Calu3 (cell line): ENCODE measurements around the gene VTA1. TPM values are rescaled to one million over a fixed set of nuclear protein-coding genes. Genes with fewer than 3 reads are reported as not detected.

Experiments
- BruUV-seq: library from RNA; stranded (reverse); fragments of 400-500 nt; replicated peaks from 2 replicates; lab custom pipeline; 2021; lab: Mats Ljungman, UMichigan
- CTCF ChIA-PET: fragments of 300-600 bp; sonication (Branson Sonifier 250); formaldehyde crosslinking; loops from one replicate; lab custom pipeline; 2022; ENCODE audit warnings: antibody characterized with exemption; lab: Charles Lee
- DNase-seq: peaks from one replicate; pipeline ENCODE4 v3.0.0; 2022
- H3K27ac Mint-ChIP-seq: one replicate; pipeline ENCODE4 v1.8.0; 2022; ENCODE audit warnings: mixed read lengths; ENCODE audit not compliant: unreplicated experiment
- H3K27me3 Mint-ChIP-seq: one replicate; pipeline ENCODE4 v1.8.0; 2022; ENCODE audit warnings: mixed read lengths; ENCODE audit not compliant: unreplicated experiment
- H3K36me3 Mint-ChIP-seq: one replicate; pipeline ENCODE4 v1.8.0; 2022; ENCODE audit warnings: mild to moderate bottlenecking, moderate library complexity, mixed read lengths; ENCODE audit not compliant: insufficient read depth, unreplicated experiment
- H3K4me1 Mint-ChIP-seq: one replicate; pipeline ENCODE4 v1.8.0; 2022; ENCODE audit warnings: mild to moderate bottlenecking, low read depth, mixed read lengths; ENCODE audit not compliant: unreplicated experiment
- H3K4me3 Mint-ChIP-seq: one replicate; pipeline ENCODE4 v1.8.0; 2022; ENCODE audit warnings: mild to moderate bottlenecking, low read depth, moderate library complexity, mixed read lengths; ENCODE audit not compliant: unreplicated experiment
- H3K9me3 Mint-ChIP-seq: one replicate; pipeline ENCODE4 v1.8.0; 2022; ENCODE audit warnings: low read depth, mixed read lengths; ENCODE audit not compliant: unreplicated experiment
- CTCF ChIP-seq: fragments of 200-600 bp; IDR thresholded peaks from one replicate; pipeline ENCODE4 v1.8.0; 2022; ENCODE audit warnings: antibody characterized with exemption; ENCODE audit not compliant: unreplicated experiment
- intact Hi-C: fragments of 100-400 bp; cut with micrococcal nuclease; formaldehyde crosslinking; loops from one replicate; pipeline ENCODE4 v1.10.0; 2022; ENCODE audit not compliant: unreplicated experiment
- total RNA-seq: library from RNA; stranded (reverse); gene quantifications from 2 replicates; pipeline ENCODE4 v1.2.3, GENCODE V29; 2022

The VTA1 gene
- total RNA-seq, 1 experiment from 2014 or later: 35.5 TPM

GRCh38 chr6:142162780-142163179 is 15.7 kb downstream of the VTA1 start:
- Mint-ChIP-seq H3K4me3 (no peak overlapping the region), H3K27ac (no peak overlapping the region), H3K4me1 (peaks cover 18% of the 10 kb centered on the region), H3K27me3 (no peaks in the 10 kb centered on the region), H3K36me3 (no peaks in the 10 kb centered on the region), H3K9me3 (no peaks in the 10 kb centered on the region)
- no TSS peak for BruUV-seq
- CTCF ChIA-PET: no interaction called here
- no peak for DNase-seq
- TF ChIP-seq CTCF: no peak
- intact Hi-C loops: no loop called here

- no peaks in the 10 kb centered on the region for H3K9me3 Mint-ChIP-seq
- intact Hi-C loops: no loop called here
- no peak for TF ChIP-seq CTCF
- H3K27ac Mint-ChIP-seq: no peak overlapping the region
- no peaks in the 10 kb centered on the region for H3K36me3 Mint-ChIP-seq
- BruUV-seq: no TSS peak
- no peaks in the 10 kb centered on the region for H3K27me3 Mint-ChIP-seq
- H3K4me1 Mint-ChIP-seq: peaks cover 18% of the 10 kb centered on the region
- CTCF ChIA-PET: no interaction called here
- no peak for DNase-seq
- H3K4me3 Mint-ChIP-seq: no peak overlapping the region
These were observed 18.2 kb downstream of the VTA1 start for GRCh38 chr6:142165227-142165626.

- Mint-ChIP-seq H3K27me3 (no peaks in the 10 kb centered on the region), H3K27ac (no peak overlapping the region), H3K9me3 (no peaks in the 10 kb centered on the region), H3K4me3 (no peak overlapping the region), H3K36me3 (no peaks in the 10 kb centered on the region), H3K4me1 (peaks cover 17% of the 10 kb centered on the region)
- no TSS peak for BruUV-seq
- intact Hi-C loops: no loop called here
- CTCF ChIA-PET: no interaction called here
- DNase-seq: no peak
- TF ChIP-seq CTCF: no peak
These were observed 20.0 kb downstream of the VTA1 start for GRCh38 chr6:142167071-142167470.

GRCh38 chr6:142167486-142167885 is 20.4 kb downstream of the VTA1 start:
- H3K27ac Mint-ChIP-seq: no peak overlapping the region
- H3K4me1 Mint-ChIP-seq: peaks cover 13% of the 10 kb centered on the region
- CTCF ChIA-PET: no interaction called here
- TF ChIP-seq CTCF: no peak
- H3K27me3 Mint-ChIP-seq: no peaks in the 10 kb centered on the region
- no TSS peak for BruUV-seq
- intact Hi-C loops: no loop called here
- DNase-seq: no peak
- no peak overlapping the region for H3K4me3 Mint-ChIP-seq
- no peaks in the 10 kb centered on the region for H3K9me3 Mint-ChIP-seq
- H3K36me3 Mint-ChIP-seq: no peaks in the 10 kb centered on the region
